Measurements from ENCODE around the gene SSTR4.

DNA sequence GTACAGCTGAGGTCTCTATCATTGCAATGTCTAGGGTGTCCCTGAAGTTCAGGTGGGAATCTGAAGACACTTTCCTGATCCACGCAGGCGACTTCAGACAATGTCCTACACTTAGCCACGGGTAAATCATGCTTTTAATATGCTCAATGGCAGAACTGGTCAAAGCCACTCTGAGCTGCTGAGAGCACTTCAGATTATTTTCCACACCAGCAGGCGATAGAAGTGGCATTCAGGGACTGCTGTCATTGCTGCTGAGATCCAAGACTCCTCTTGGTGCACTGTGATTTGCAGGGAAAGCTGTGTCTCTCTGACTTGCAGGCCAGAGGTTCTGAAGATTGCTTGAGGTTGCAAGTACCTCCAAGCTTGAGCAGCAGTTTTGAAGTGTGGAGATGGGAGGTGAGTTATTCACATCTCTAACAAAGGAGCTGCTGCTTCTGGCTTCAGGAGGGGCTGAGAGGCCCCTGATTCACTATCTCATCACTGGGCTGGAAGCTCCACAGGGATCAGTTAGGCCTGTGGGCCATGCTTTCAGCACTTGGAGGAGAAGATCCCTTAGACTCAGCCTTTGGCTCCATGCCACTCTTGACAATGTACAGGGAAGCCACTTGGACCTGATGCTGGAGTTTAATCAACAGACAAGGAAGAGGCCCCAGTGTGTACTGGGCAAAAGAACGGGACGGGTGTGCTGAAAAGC lies 2.9 kb upstream of the SSTR4 start:
- TF ChIP-seq EZH2 (IDR thresholded peaks at IDR 0.05; ENCODE audit: insufficient read depth, poor library complexity, severe bottlenecking) (no peak), EZH2phosphoT487 (IDR thresholded peaks at IDR 0.05; ENCODE audit: insufficient read depth, low read depth) (no peak)
